ENCODE measurements around the gene DAZAP2.

- no peak for TF ChIP-seq CTCF (conservative IDR thresholded peaks at IDR 0.05)
- TF ChIP-seq ZFX (IDR thresholded peaks at IDR 0.05), result no peak
These were observed 33.3 kb upstream of the DAZAP2 start for GRCh38 chr12:51205350-51205749.

Data from C4-2B (cell line).